DND-41 (cell line): ENCODE measurements around the gene GTPBP1.
A peak's percentile ranks its signal among the peaks of the same experiment; 100 is the strongest.

ENCODE experiments used
- ATAC-seq: fragments of 200-7000 bp; cut with Tn5 transposase; 3 replicates; pipeline ENCODE4 v1.9.1; 2021; ENCODE audit warnings: low read depth; ENCODE audit not compliant: insufficient read depth
- DNase-seq: peaks from one replicate; pipeline ENCODE4 v3.0.0-alpha.2; 2020
- H2AFZ ChIP-seq: 2 replicates; pipeline ENCODE4 v1.6.0; 2012; ENCODE audit warnings: low read depth, low read length
- H3K27ac ChIP-seq: 2 replicates; pipeline ENCODE4 v1.5.1; 2012; ENCODE audit warnings: low read length, inconsistent platforms
- H3K27me3 ChIP-seq: fragments of 200-600 bp; sonication (generic); 2 replicates; pipeline ENCODE4 v1.6.0; 2012; ENCODE audit warnings: low read length, mild to moderate bottlenecking, inconsistent platforms; ENCODE audit not compliant: insufficient read depth, poor library complexity
- H3K36me3 ChIP-seq: 2 replicates; pipeline ENCODE4 v1.5.1; 2012; ENCODE audit warnings: low read length, inconsistent platforms; ENCODE audit not compliant: insufficient read depth
- H3K4me1 ChIP-seq: 2 replicates; pipeline ENCODE4 v1.5.1; 2012; ENCODE audit warnings: mild to moderate bottlenecking, low read length; ENCODE audit not compliant: insufficient read depth
- H3K4me2 ChIP-seq: 2 replicates; pipeline ENCODE4 v1.6.0; 2012; ENCODE audit warnings: mild to moderate bottlenecking, moderate library complexity, low read length, inconsistent platforms; ENCODE audit not compliant: insufficient read depth
- H3K4me3 ChIP-seq, 2 experiments: fragments of 200-600 bp in 1 of 2; shearing (Covaris generic) in 1 of 2; 2 replicates each; pipeline ENCODE4 v1.5.1; 2012 to 2016; ENCODE audit warnings: inconsistent platforms in 2 of 2, low read length in 2 of 2, mild to moderate bottlenecking in 2 of 2, low read depth in 1 of 2, moderate library complexity in 1 of 2
- H3K79me2 ChIP-seq: 2 replicates; pipeline ENCODE4 v1.6.0; 2012; ENCODE audit warnings: low read length, inconsistent platforms; ENCODE audit not compliant: insufficient read depth
- H3K9ac ChIP-seq: 2 replicates; pipeline ENCODE4 v1.6.0; 2012; ENCODE audit warnings: low read depth, mild to moderate bottlenecking, inconsistent platforms, low read length, moderate library complexity
- H3K9me3 ChIP-seq: 2 replicates; pipeline ENCODE4 v1.5.1; 2012; ENCODE audit warnings: low read length, moderate library complexity, mild to moderate bottlenecking, inconsistent platforms; ENCODE audit not compliant: insufficient read depth, severe bottlenecking
- H4K20me1 ChIP-seq: 2 replicates; pipeline ENCODE4 v1.6.0; 2012; ENCODE audit warnings: low read length; ENCODE audit not compliant: insufficient read depth
- EZH2 ChIP-seq: IDR thresholded peaks from 3 replicates; pipeline ENCODE4 v1.6.1; 2012; ENCODE audit warnings: borderline replicate concordance, low read depth, mild to moderate bottlenecking, moderate library complexity, low read length, inconsistent platforms; ENCODE audit not compliant: severe bottlenecking
- TF ChIP-seq, protein P1 (sequence below): IDR thresholded peaks from 2 replicates; pipeline ENCODE4 v1.5.1; 2012; ENCODE audit warnings: borderline replicate concordance, low read length, moderate library complexity, mild to moderate bottlenecking; ENCODE audit not compliant: poor library complexity, severe bottlenecking; ENCODE audit errors: extremely low read depth

Gene GTPBP1

DNA sequence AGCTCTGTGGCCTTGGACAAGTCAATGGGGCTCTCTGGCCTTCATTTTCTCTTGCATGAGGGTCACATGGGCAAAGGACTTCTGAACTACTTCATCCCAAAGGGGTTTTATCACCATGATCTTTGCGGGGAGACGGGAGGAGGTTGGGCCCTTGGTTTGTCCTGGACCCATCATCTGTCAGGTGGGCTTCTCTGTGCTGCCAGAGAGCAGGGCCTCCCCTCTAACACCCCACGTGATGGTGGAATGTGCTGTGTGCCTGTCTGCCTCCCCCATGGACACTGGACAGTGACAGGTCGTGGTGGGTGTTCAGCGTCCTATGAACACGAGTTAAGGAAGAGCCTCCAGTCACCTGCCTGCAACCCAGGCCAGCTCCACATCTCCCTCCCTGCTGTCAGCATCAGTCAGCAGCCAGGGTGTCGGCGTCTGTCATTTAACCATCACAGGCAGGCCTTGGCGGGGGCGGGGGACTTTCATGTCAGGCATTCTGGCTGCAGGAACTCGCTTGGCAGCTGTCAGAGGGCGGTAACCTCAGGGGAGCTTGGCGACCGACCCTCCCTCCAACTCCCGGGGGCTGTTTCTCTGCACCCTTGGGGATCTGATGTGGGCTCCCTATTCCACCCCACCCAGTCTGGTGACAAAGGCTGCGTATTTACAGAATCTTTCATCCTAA is 52.7 kb downstream of the GTPBP1 start:
- Histone ChIP-seq H3K4me2 (peak overlapping the region; percentile 11), H3K4me1 (peaks cover 41% of the 10 kb centered on the region)

DNA sequence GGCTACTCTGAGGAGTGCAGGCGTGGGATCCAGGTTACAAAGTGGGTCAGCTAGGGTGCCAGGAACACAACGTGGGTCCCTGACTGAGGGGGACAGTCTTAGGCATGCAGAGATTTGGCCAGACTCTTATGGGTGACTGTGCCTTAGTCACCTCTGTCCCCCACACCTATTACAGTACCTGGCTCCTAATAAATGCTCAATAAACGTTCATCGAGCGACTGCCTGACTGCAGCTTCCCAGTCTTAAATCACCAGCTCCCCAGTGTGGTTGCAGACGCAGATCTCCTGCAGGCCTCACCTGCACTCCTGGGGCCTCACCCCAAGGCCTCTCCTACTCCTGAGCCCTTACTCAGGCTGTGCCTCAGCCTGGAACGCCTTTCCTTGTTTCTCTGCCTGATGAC is 53.3 kb downstream of the GTPBP1 start:
- no peak for DNase-seq
- Histone ChIP-seq H3K4me3 (no peak overlapping the region), H3K9ac (no peak overlapping the region), H3K79me2 (peaks cover 22% of the 10 kb centered on the region), H3K9me3 (no peaks in the 10 kb centered on the region), H3K4me2 (no peak overlapping the region), H2AFZ (no peak overlapping the region), H3K36me3 (peaks cover 6% of the 10 kb centered on the region), H3K4me1 (peaks cover 35% of the 10 kb centered on the region), H4K20me1 (peaks cover 12% of the 10 kb centered on the region), H3K27ac (no peak overlapping the region), H3K27me3 (no peaks in the 10 kb centered on the region)
- no peak for ATAC-seq
- TF ChIP-seq EZH2 = no peak
- TF ChIP-seq, protein P1, sequence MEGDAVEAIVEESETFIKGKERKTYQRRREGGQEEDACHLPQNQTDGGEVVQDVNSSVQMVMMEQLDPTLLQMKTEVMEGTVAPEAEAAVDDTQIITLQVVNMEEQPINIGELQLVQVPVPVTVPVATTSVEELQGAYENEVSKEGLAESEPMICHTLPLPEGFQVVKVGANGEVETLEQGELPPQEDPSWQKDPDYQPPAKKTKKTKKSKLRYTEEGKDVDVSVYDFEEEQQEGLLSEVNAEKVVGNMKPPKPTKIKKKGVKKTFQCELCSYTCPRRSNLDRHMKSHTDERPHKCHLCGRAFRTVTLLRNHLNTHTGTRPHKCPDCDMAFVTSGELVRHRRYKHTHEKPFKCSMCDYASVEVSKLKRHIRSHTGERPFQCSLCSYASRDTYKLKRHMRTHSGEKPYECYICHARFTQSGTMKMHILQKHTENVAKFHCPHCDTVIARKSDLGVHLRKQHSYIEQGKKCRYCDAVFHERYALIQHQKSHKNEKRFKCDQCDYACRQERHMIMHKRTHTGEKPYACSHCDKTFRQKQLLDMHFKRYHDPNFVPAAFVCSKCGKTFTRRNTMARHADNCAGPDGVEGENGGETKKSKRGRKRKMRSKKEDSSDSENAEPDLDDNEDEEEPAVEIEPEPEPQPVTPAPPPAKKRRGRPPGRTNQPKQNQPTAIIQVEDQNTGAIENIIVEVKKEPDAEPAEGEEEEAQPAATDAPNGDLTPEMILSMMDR = no peak

More for the DNA sequence above, 52.7 kb downstream of the GTPBP1 start:
- Histone ChIP-seq H3K27ac (no peak overlapping the region), H3K4me3 (no peak overlapping the region), H3K79me2 (peaks cover 28% of the 10 kb centered on the region), H4K20me1 (peaks cover 17% of the 10 kb centered on the region), H3K9me3 (no peaks in the 10 kb centered on the region), H3K27me3 (no peaks in the 10 kb centered on the region), H2AFZ (no peak overlapping the region), H3K36me3 (peaks cover 12% of the 10 kb centered on the region), H3K9ac (no peak overlapping the region)
- no peak for TF ChIP-seq EZH2
- TF ChIP-seq, protein P1 = no peak
- DNase-seq (peak; percentile 61), ATAC-seq (no peak)

DNA sequence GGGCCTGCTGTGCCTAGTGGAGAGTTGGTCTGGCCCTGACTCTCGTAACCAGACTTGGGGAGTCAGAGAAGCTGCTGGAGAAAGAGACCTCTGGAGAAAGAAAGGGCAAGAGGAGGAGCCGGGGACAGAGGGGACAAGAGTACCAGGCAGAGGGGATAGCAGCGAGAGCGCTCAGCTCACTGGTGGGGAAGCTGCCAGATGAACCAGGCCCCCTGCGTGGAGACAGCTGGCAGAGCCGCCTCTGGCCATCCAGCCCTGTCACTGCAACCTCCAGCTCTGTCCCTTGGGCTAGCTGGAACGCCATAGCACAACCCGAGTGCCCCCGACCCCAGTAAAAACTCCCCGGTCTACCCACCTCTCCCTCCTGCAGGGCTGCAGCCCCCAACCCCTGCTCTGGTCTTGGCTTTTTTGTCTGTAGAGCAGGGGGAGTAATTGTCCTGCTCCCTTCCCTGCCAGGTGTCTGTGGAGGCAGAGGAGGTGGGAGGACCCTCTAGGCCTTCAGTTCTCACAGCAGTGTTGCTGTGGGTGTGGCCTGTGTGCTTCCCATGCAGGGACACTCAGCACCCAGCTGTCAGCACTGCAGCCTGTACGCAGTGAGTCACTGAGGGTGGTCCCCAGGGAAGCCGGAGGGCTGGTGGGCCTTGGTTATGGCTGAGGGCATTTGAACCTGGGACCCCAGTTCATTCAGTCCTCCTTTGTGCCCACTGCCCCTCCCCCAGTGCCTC is 54.9 kb downstream of the GTPBP1 start:
- H3K4me2 ChIP-seq = no peak overlapping the region

More for the DNA sequence above, 54.9 kb downstream of the GTPBP1 start:
- peak; percentile 52 for DNase-seq
- Histone ChIP-seq H3K4me3 (no peak overlapping the region), H3K9ac (no peak overlapping the region), H4K20me1 (no peaks in the 10 kb centered on the region), H2AFZ (no peak overlapping the region), H3K36me3 (no peaks in the 10 kb centered on the region), H3K27ac (no peak overlapping the region), H3K79me2 (peaks cover 6% of the 10 kb centered on the region), H3K4me1 (peaks cover 25% of the 10 kb centered on the region), H3K9me3 (no peaks in the 10 kb centered on the region), H3K27me3 (no peaks in the 10 kb centered on the region)
- ATAC-seq = peak; percentile 42; the same call in 2 of the 3 replicates
- TF ChIP-seq EZH2 = no peak
- TF ChIP-seq, protein P1 = no peak
